Measurements from ENCODE around the gene TTI1.
"Not testable (repeated sequence)": the region's sequence is repeated elsewhere in the genome, so short reads cannot be mapped to it uniquely, and the experiment has no call there.

The TTI1 gene

GRCh38 chr20:38052870-38053269, 19.6 kb upstream of the TTI1 start:
- DNase-seq, result no peak

- no peak for DNase-seq
Observed at GRCh38 chr20:38050686-38051085, 17.4 kb upstream of the TTI1 start.

GRCh38 chr20:38049800-38050199, 16.5 kb upstream of the TTI1 start:
- peak; percentile 53 to 82 for DNase-seq

GRCh38 chr20:38046572-38046971, 13.3 kb upstream of the TTI1 start:
- no peak for DNase-seq

- DNase-seq, result no peak
Observed at GRCh38 chr20:38044685-38045084, 11.4 kb upstream of the TTI1 start.

- peak; percentile 44 to 53 for DNase-seq
Observed at GRCh38 chr20:38043512-38044300, 10.4 kb upstream of the TTI1 start.

GRCh38 chr20:38040276-38040675, 7.0 kb upstream of the TTI1 start:
- no peak for DNase-seq

GRCh38 chr20:38036366-38036765, 3.1 kb upstream of the TTI1 start:
- DNase-seq, result no peak

GRCh38 chr20:38034961-38035360, 1.7 kb upstream of the TTI1 start:
- DNase-seq, result no peak

GRCh38 chr20:38034108-38034649, 923 bp upstream of the TTI1 start:
- DNase-seq, result no peak

- DNase-seq, result peak in 1 of 2 experiments; percentile 59
Observed at GRCh38 chr20:38032585-38033329, 499 bp downstream of the TTI1 start.

- no peak for DNase-seq
Observed at GRCh38 chr20:38031957-38032356, 1.3 kb downstream of the TTI1 start.

- no peak for DNase-seq
Observed at GRCh38 chr20:38029453-38029852, 3.8 kb downstream of the TTI1 start.

- DNase-seq, result no peak
Observed at GRCh38 chr20:38024496-38024895, 8.8 kb downstream of the TTI1 start.

GRCh38 chr20:38023181-38024001, 9.9 kb downstream of the TTI1 start:
- no peak for DNase-seq

GRCh38 chr20:38021087-38021772, 12.0 kb downstream of the TTI1 start:
- no peak for DNase-seq

- no peak for DNase-seq
Observed at GRCh38 chr20:38018385-38018784, 14.9 kb downstream of the TTI1 start.

GRCh38 chr20:38017959-38018358, 15.3 kb downstream of the TTI1 start:
- no peak for DNase-seq

- DNase-seq, result no peak
Observed at GRCh38 chr20:38013887-38014286, 19.4 kb downstream of the TTI1 start.

GRCh38 chr20:38012332-38012731, 20.9 kb downstream of the TTI1 start:
- no peak for DNase-seq

- DNase-seq, result no peak
Observed at GRCh38 chr20:38011696-38012095, 21.6 kb downstream of the TTI1 start.

- not testable (repeated sequence) for DNase-seq
Observed at GRCh38 chr20:38009416-38009815, 23.8 kb downstream of the TTI1 start.
